ENCODE data around the gene LRRC9.
"Not testable (repeated sequence)": the region's sequence is repeated elsewhere in the genome, so short reads cannot be mapped to it uniquely, and the experiment has no call there.

Gene LRRC9

DNA sequence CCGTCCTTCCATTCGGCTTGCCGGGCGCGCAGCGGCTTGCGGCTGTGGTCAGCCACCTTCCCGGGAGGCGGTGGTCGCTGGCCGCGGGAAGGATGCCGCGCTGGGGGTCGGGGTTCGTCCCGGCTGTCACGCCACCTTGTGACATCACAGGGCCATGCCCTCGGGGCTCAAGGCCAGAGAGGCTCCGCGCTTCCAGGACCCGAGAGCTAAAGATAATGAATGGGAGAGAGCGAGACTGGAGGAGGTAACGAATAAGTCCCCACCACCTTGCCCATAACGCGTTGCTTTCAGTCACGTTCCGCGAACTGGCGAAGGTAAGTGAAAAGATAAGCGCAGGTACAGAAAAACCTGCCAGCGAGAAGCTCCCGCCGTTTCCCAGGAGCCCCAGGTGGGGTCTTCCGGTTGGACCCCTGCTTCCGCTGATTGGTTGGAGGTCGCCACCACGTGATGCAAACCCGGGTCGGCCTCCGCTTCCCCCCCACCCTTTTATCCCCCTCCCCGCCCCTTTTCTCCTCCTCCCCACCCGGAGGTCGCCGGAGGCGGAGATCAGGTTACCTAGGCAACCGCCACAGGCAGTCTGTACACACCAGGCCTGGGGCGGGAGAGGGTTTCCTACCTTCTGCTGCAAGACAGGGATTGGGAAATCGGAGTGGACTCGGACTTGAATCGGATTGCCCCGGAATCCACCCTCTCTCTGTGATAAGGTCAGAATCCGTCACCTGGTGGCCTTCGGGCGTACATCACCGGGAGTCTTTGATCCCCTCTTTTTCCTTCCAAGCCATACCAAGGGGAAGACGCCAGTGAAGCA, at the start of gene LRRC9:
Gene LRRC9, plus strand, starts transcription at position 575 of the 808 bp plus-strand sequence.
- DNase-seq = no peak

- DNase-seq = peak; percentile 51
Observed at GRCh38 chr14:59870277-59871165, 49.4 kb upstream of the LRRC9 start, which contains the start of gene RTN1. RTN1 (minus strand) TSS chr14:59870776; CDS start chr14:59870630, 146 bp downstream.

DNA sequence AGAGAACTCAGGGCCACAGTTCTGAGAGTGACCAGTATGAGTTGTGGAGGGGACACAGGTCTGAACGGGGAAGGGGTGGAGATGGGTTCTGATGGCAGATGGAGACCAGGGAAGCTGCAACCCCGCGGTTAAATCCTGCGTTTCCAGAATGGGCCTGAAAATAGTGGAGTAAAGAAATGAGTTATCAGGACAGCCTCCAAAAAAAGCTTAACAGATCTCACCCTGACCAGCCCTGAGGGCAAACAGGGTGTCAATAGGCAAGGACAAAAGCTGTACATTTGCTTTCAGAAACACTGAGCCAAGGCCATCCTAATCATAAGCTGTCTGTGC, 48.8 kb upstream of the LRRC9 start:
- no peak for DNase-seq

- DNase-seq = peak; percentile 4
Observed at GRCh38 chr14:59882957-59883356, 37.0 kb upstream of the LRRC9 start.

DNA sequence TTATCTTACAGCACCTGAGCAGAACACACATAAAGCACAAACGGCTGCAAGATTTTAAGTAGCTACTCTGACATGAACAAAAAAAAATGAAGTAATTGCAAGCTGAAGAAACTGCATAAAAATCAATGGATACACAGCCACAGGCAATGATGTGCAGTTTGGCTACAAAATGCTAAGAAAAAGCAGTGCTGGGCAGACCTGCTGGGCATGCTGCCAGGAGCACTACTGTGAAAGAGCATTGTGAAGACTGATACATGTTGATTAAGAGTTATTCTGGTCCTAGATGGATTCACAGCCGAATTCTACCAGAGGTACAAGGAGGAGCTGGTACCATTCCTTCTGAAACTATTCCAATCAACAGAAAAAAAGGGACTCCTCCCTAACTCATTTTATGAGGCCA, 29.3 kb upstream of the LRRC9 start:
- no peak for DNase-seq

DNA sequence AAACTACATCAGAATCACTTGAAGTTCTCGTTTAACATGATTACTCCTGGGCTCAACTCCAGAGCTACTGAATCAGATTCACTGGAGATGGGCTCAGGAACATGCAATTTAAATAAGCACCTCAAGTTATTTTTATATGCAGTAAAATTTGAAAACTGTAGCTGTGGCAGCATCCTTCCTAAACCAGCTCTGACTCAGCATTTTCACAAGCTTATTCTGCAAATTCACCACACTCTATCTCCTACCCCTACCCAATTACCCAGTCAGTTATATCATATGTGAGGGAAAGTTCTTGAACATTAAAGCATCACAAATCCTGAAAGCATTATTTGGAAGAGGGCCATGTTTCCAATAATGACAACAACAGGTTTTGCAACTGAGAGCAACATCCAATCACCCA, 24.2 kb upstream of the LRRC9 start:
- no peak for DNase-seq

DNA sequence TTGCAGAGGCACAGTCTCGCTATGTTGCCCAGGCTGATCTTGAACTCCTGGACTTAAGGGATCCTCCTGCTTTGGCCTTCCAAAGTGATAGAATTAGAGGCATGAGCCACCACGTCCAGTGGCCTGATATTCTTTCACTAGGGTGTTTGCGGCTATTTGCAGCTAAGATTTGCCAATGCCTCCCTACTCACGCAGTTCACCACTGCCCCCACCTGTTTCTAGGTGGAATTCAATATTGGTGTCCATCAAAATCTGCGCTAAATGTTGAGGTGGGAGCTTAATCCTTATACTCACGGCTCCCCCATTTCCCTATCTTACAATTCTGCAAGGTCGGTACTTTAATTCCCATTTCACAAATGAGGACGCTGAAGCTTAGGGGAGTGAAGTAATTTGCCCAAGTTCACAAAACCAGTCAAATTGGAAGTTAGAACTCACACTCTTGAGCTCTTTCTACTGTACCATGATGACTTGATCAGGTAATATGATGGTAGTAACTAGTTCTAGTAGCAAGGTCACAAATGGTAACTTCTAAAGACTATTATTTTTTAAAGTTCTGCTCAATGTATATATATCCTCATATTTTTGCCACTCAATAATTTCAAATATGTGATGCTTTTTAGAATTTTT, 22.1 kb upstream of the LRRC9 start:
- DNase-seq = peak; percentile 16

DNA sequence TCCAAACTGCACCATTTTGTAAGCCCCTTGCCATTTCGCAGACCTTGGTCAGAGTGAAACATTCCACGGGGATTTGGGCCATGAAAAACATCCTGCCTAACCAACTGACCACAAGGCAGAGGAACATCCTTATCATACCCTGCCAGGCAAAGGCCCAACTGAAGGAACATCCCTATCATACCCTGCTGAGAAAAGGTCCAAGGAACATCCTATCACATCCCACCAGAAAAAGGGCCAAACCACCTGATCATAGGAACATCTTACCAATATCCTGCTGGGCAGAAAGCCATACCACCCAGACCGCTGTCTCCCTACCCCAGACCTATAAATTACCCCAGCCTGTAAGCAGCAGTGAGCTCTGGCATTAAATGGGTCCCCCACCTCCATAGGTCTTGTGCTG, 19.4 kb upstream of the LRRC9 start:
- DNase-seq = no peak

GRCh38 chr14:59904184-59904583, 15.8 kb upstream of the LRRC9 start:
- DNase-seq = no peak

DNA sequence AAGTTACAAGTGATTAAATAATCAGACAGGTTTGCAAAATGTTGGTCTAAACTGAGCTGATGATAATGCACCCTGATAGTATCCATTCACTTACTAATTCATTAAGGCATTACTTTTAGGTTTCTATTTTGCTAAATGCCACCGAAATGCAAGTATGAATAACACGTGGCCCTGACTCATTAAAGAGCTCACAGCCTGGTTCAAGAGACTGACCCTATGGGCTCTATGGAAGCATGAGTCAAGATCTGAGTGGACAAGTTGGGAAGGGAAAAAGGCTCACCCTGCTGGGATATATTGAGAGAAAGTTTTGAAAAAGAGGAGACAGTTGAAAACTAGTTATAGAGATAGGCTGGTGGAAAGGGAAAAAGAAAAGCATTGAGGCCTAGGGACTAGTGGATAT, 14.8 kb upstream of the LRRC9 start:
- peak; percentile 77 for DNase-seq

DNA sequence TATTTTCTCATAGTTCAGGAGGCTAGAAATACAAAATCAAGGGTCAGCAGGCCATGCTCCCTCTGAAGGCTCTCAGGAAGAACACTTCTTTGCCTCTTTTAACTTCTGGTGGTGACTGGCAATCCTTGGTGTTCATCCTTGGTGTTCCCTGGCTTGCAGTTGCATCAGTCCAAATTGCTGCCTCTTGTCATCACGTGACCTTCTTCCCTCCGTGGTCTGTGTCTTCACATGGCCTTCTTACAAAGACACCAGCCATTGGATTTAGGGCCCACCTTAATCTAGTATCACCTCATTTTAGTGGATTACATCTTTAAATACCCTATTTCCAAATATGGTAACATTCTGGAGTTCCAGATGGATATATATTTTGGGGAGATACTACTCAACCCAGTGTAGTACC, 7.5 kb upstream of the LRRC9 start:
- no peak for DNase-seq

DNA sequence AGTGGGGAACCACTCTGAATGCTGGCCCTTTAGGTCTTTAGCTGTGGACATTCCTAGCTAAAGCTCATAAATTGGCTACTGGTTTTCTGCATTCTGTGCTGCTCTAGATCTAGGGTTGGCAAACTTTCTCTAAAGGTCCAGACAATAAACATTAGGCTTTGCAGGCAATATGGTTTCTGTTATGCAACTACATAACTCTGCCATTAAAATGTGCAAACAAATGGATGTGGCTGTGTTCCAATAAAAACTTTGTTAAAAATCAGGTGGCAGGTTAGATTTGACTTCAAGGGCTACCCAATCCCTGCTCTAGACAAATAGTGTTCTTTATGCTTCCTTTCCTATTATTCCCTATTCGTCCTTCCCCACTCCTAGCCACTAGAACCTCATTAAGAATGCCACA, 6.8 kb upstream of the LRRC9 start:
- no peak for DNase-seq

- peak; percentile 38 for DNase-seq
Observed at GRCh38 chr14:59918824-59919569, 947 bp upstream of the LRRC9 start.

GRCh38 chr14:59920378-59920683, 387 bp downstream of the LRRC9 start:
- DNase-seq = no peak

DNA sequence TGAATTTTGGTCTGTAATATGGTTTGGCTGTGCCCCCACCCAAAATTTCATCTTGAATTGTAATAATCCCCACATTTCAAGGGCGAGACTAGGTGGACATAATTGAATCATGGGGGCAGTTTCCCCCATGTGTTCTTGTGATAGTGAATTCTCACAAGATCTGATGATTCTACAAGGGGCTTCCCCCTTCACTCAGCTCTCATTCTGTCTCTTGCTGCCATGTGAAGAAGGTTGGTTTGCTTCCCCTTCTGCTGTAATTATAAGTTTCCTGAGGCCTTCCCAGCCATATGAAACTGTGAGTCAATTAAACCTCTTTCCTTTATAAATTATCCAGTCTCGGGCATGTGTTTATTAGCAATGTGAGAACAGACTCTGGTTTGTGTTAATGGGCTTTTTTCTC, 5.9 kb downstream of the LRRC9 start:
- DNase-seq = no peak

DNA sequence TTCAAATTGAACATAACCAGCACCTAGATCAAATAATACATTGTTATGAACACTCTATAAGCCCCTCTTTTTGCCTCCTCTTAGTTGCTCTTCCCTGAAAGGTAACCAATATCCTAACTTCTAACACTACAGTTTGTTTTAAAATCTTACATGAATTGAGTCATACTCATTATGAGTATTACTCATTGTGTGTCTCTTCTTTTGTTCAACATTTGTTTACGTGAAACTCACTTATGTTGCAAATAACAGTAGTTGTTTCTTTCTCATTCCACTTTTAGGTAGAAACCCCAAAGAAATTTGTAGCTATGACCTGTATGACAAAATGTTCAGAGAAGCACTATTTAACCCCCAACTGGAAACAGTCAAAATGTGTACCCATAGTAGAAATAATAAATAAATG, 6.6 kb downstream of the LRRC9 start:
- no peak for DNase-seq

GRCh38 chr14:59931237-59931636, 11.3 kb downstream of the LRRC9 start:
- no peak for DNase-seq

GRCh38 chr14:59936145-59936544, 16.2 kb downstream of the LRRC9 start:
- no peak for DNase-seq

DNA sequence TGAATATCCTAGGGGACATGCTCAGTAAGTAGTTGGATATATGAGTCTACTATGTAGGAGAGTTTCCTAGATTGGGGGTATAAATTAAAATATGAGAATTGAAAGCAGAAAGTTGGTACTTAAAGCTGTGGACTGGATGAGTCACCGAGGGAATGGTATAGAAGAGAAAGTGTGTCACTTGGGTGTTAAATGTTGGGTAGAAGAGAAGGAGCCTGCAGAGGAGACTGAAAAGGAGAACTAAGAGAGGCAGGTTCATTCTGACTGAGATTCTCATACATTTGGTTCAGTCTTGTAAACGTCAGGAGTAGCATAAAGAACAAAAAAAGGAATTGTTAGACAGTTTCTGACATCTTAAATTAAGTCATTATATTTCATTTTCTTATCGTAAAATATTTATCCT, 19.9 kb downstream of the LRRC9 start:
- no peak for DNase-seq

DNA sequence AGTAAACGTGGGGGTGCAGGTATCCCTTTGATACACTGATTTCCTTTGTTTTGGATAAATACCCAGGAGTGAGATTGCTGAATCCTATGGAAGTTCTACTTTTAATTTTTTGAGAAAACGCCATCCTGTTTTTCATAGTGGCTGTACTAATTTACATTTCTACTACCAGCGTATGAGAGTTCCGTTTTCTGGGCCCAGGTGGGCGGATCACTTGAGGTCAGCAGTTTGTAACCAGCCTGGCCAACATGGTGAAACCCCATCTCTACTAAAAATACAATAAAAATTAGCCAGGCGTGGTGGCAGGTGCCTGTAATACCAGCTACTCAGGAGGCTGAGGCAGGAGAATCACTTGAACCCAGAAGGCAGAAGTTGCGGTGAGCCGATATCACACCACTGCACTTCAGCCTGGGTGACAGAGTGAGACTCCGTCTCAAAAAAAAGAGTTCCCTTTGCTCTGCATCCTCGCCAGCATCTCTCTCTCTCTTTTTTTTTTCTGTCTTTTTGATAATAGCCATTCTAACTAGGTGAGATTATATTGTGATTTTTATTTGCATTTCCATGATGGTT, 22.4 kb downstream of the LRRC9 start:
- DNase-seq = not testable (repeated sequence)

DNA sequence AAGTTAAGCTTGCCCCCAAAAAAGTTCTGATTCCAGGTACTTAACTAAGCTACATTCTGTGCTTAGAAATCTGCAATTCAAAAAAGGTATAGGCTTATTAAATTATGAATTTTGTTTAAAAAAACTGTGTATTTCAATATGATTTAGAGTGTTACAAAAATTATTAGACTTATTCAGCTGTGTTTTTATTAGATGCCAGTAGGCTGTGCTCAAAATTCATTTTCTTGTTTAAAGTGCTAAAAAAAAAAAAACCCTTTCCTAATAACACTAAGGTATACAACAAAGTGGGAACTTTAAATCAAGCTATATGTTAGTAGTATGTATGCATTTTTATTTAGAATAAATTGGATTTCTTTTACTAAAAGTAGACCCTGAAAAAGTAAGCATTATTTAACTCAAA, 25.0 kb downstream of the LRRC9 start:
- DNase-seq = no peak

- not testable (repeated sequence) for DNase-seq
Observed at GRCh38 chr14:59952141-59952540, 32.2 kb downstream of the LRRC9 start.

- not testable (repeated sequence) for DNase-seq
Observed at GRCh38 chr14:59957890-59958289, 37.9 kb downstream of the LRRC9 start.

All from HCEC 1CT (cell line).